ENCODE results near the gene EDIL3.

Gene EDIL3

GRCh38 chr5:84248013-84248412, 136.7 kb downstream of the EDIL3 start:
- ATAC-seq (ENCODE audit: low read depth) (no peak), DNase-seq (ENCODE audit: low spot score in 2 of 2) (no peak)
- H3K27me3 Mint-ChIP-seq, result no peaks in the 10 kb centered on the region
- H3K9me3 Mint-ChIP-seq, result peaks cover 4% of the 10 kb centered on the region
- no peaks in the 10 kb centered on the region for H3K36me3 Mint-ChIP-seq
- no peaks in the 10 kb centered on the region for H3K4me1 Mint-ChIP-seq
- no peak overlapping the region for H3K4me3 Mint-ChIP-seq
- H3K27ac Mint-ChIP-seq, result no peak overlapping the region

DNA sequence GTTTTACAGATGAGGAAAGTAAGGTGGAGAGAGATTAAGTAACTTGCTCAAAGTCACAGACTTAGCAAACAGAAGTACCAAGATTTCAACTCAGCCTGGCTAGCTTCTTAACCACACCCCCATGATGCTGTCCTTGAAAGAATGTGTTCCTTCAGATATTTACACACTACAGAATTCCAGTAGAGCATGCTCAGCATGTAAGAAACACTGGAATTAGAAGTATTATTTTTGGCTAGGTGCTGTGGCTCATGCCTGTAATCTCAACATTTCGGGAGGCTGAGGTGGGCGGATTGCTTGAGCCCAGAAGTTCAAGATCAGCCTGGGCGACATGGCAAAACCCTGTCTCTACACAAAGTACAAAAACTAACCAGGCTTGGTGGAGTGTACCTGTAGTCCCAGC, 142.4 kb downstream of the EDIL3 start:
- DNase-seq (ENCODE audit: low spot score in 2 of 2), result no peak
- no peaks in the 10 kb centered on the region for H3K27me3 Mint-ChIP-seq
- no peak overlapping the region for H3K27ac Mint-ChIP-seq
- H3K9me3 Mint-ChIP-seq, result no peaks in the 10 kb centered on the region
- no peak overlapping the region for H3K4me3 Mint-ChIP-seq
- no peaks in the 10 kb centered on the region for H3K4me1 Mint-ChIP-seq
- no peaks in the 10 kb centered on the region for H3K36me3 Mint-ChIP-seq
- no peak for ATAC-seq (ENCODE audit: low read depth)

DNA sequence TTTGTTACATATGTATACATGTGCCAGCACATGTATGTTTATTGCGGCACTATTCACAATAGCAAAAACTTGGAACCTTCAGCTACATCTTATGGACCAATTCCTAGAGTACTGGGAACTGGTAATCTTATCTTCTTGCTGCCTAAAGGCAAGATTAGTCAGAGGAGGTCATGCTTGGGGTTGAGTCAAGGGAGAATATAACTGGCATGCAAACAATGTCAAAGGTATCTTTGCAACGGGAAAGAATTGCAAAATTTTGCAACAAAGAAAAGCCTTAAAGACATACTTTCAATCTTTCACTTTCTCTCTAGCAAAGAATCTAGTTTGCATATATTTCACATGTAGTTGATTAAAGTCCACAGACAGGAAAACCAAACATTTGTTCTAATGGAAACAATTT, 145.2 kb downstream of the EDIL3 start:
- no peak overlapping the region for H3K27ac Mint-ChIP-seq
- DNase-seq (ENCODE audit: low spot score in 2 of 2), result no peak
- ATAC-seq (ENCODE audit: low read depth), result no peak
- H3K36me3 Mint-ChIP-seq, result no peaks in the 10 kb centered on the region
- no peaks in the 10 kb centered on the region for H3K27me3 Mint-ChIP-seq
- no peaks in the 10 kb centered on the region for H3K9me3 Mint-ChIP-seq
- H3K4me3 Mint-ChIP-seq, result no peak overlapping the region
- no peaks in the 10 kb centered on the region for H3K4me1 Mint-ChIP-seq

DNA sequence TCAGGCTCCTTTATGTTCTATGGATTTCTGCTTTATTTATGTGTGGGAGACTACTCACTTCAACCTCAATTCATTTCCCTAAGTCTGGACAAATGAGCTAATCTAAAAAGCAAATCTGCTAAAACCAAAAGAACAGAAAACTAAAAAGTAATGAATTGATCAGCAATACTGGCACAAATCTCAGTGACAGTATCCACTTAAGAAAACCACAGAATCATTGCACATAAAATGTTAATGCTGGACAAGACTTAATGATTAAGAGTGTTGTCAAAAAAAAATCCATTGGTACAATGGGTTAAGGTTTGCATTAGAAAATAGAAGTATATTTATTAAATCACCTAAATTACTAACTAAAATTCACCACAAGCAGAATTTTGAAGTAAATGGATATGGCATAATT, 147.6 kb downstream of the EDIL3 start:
- no peak for ATAC-seq (ENCODE audit: low read depth)
- no peak overlapping the region for H3K4me3 Mint-ChIP-seq

GRCh38 chr5:84231433-84231832, 153.2 kb downstream of the EDIL3 start:
- no peak for ATAC-seq (ENCODE audit: low read depth)
- no peak overlapping the region for H3K27ac Mint-ChIP-seq
- H3K36me3 Mint-ChIP-seq, result no peaks in the 10 kb centered on the region
- no peaks in the 10 kb centered on the region for H3K27me3 Mint-ChIP-seq
- no peak overlapping the region for H3K4me3 Mint-ChIP-seq
- H3K4me1 Mint-ChIP-seq, result no peaks in the 10 kb centered on the region
- peaks cover 2% of the 10 kb centered on the region for H3K9me3 Mint-ChIP-seq
- no peak for DNase-seq (ENCODE audit: low spot score in 2 of 2)

More for the DNA sequence above, 147.6 kb downstream of the EDIL3 start:
- DNase-seq (ENCODE audit: low spot score in 2 of 2), result no peak
- no peaks in the 10 kb centered on the region for H3K4me1 Mint-ChIP-seq
- no peaks in the 10 kb centered on the region for H3K27me3 Mint-ChIP-seq
- H3K27ac Mint-ChIP-seq, result no peak overlapping the region
- H3K9me3 Mint-ChIP-seq, result no peaks in the 10 kb centered on the region
- H3K36me3 Mint-ChIP-seq, result no peaks in the 10 kb centered on the region

DNA sequence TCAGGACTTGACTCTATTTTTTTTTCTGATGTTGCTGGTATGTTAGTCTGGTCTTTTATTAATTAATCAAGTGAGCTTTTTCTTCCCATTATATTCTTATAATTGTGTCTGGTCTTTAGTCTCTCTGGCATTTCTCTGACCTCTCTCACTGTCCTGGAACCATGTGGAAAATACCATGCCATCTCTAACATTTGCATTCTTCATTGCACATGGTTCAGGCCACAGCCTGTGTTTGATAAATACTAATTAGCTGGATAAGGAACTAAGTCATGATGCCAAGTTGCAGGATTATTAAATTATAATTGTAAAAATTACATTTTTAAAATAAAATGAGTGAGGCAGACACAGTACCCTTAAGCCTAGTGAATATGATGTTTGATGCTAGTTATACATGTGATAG, 155.6 kb downstream of the EDIL3 start:
- no peaks in the 10 kb centered on the region for H3K27me3 Mint-ChIP-seq
- H3K4me3 Mint-ChIP-seq, result no peak overlapping the region
- ATAC-seq (ENCODE audit: low read depth) (no peak), DNase-seq (ENCODE audit: low spot score in 2 of 2) (no peak)
- H3K27ac Mint-ChIP-seq, result no peak overlapping the region
- peaks cover 2% of the 10 kb centered on the region for H3K9me3 Mint-ChIP-seq
- H3K36me3 Mint-ChIP-seq, result no peaks in the 10 kb centered on the region
- H3K4me1 Mint-ChIP-seq, result no peaks in the 10 kb centered on the region

GRCh38 chr5:84228266-84228665, 156.4 kb downstream of the EDIL3 start:
- no peaks in the 10 kb centered on the region for H3K4me1 Mint-ChIP-seq
- no peak overlapping the region for H3K27ac Mint-ChIP-seq
- DNase-seq (ENCODE audit: low spot score in 2 of 2), result no peak
- H3K4me3 Mint-ChIP-seq, result no peak overlapping the region
- H3K9me3 Mint-ChIP-seq, result peaks cover 2% of the 10 kb centered on the region
- no peaks in the 10 kb centered on the region for H3K36me3 Mint-ChIP-seq
- ATAC-seq (ENCODE audit: low read depth), result no peak
- no peaks in the 10 kb centered on the region for H3K27me3 Mint-ChIP-seq

GRCh38 chr5:84227236-84227635, 157.4 kb downstream of the EDIL3 start:
- H3K4me1 Mint-ChIP-seq, result no peaks in the 10 kb centered on the region
- no peak overlapping the region for H3K27ac Mint-ChIP-seq
- DNase-seq (ENCODE audit: low spot score in 2 of 2) (no peak), ATAC-seq (ENCODE audit: low read depth) (no peak)
- H3K27me3 Mint-ChIP-seq, result no peaks in the 10 kb centered on the region
- H3K9me3 Mint-ChIP-seq, result peaks cover 2% of the 10 kb centered on the region
- H3K4me3 Mint-ChIP-seq, result no peak overlapping the region
- no peaks in the 10 kb centered on the region for H3K36me3 Mint-ChIP-seq

DNA sequence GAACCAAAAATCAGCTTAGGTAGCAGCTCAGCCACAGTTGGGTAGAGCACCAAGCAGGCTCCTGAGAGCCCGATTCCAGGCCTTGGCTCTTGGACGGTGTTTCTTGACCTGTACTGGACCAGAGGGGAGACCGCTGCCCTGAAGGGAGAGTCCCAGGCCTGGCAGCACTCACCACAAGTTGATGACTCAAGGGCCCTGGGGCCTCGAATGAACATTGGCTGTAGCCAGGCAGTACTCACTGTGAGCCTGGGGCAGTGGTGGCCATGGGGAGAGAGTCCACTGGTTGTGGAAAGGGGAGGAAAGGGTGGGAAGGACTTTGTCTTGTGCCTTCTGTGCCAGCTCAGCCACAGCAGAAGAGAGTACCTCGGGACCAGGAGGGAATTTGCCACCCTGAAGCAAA, 166.1 kb downstream of the EDIL3 start:
- H3K4me1 Mint-ChIP-seq, result no peaks in the 10 kb centered on the region
- H3K27me3 Mint-ChIP-seq, result no peaks in the 10 kb centered on the region
- no peak overlapping the region for H3K27ac Mint-ChIP-seq
- no peaks in the 10 kb centered on the region for H3K36me3 Mint-ChIP-seq
- ATAC-seq (ENCODE audit: low read depth) (no peak), DNase-seq (ENCODE audit: low spot score in 2 of 2) (no peak)
- peaks cover 2% of the 10 kb centered on the region for H3K9me3 Mint-ChIP-seq
- no peak overlapping the region for H3K4me3 Mint-ChIP-seq

DNA sequence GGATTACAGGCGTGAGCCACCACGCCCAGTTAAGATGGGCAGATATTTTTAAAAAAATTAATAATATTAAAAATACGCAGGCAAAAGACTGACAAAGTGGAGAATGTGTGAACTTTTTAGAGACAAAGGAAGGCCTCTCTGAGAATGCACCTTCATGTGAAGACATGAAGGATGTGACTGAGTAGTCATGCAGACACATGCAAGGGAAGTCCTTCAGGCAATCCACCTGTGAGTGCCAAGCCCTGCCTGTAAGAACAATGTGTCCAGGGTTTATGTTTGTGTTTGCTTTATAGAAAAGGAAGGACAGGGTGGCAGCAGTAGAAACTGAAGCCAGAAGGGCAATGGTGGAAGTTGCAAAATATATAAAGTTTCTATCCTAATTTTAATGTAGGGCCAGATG, 169.2 kb downstream of the EDIL3 start:
- Mint-ChIP-seq H3K4me3 (no peak overlapping the region), H3K9me3 (peaks cover 5% of the 10 kb centered on the region), H3K4me1 (no peaks in the 10 kb centered on the region), H3K27me3 (no peaks in the 10 kb centered on the region), H3K36me3 (no peaks in the 10 kb centered on the region), H3K27ac (no peak overlapping the region)
- no peak for DNase-seq (ENCODE audit: low spot score in 2 of 2)
- ATAC-seq (ENCODE audit: low read depth), result no peak

DNA sequence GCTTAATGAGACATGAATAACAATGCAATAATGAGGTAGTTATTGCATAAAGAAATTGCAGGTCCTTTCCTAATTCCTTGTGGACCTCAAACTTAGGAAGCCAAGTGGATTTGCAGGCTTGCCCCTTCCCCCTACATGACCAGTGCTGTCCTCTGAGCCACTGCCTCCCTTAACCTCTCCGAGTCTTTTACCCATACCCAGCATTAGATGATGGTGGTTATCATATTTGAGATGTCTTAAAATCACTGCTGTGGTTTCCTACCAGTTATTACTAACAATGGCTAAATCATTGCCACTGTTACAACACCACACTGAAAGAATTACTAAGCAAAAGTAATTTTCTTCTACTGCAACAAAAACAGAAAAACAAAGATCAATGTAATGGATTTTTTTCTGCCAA, 170.8 kb downstream of the EDIL3 start:
- Mint-ChIP-seq H3K36me3 (no peaks in the 10 kb centered on the region), H3K4me3 (no peak overlapping the region)
- no peak for DNase-seq (ENCODE audit: low spot score in 2 of 2)

DNA sequence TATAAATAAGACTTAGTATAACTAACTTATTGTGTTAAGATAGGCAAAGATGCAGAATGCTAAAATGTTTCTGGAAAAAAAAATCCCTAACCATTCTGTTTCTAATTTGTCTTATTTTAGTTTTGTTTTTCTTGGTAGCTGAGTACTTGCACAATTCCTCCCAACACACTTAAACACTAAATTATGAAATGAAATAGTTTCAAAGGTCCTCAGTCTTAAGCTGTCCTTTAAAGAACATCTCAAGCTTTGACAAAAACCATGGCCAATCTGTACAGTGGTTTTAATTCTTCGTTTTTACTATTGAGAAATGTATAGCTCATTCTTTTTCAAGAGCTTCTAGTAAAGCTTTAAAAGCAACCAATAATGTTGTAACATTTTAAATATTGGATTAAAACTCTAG, 171.5 kb downstream of the EDIL3 start:
- H3K36me3 Mint-ChIP-seq, result no peaks in the 10 kb centered on the region

More for the DNA sequence above, 170.8 kb downstream of the EDIL3 start:
- no peak for ATAC-seq (ENCODE audit: low read depth)
- Mint-ChIP-seq H3K27me3 (no peaks in the 10 kb centered on the region), H3K4me1 (no peaks in the 10 kb centered on the region), H3K27ac (no peak overlapping the region), H3K9me3 (peaks cover 4% of the 10 kb centered on the region)

DNA sequence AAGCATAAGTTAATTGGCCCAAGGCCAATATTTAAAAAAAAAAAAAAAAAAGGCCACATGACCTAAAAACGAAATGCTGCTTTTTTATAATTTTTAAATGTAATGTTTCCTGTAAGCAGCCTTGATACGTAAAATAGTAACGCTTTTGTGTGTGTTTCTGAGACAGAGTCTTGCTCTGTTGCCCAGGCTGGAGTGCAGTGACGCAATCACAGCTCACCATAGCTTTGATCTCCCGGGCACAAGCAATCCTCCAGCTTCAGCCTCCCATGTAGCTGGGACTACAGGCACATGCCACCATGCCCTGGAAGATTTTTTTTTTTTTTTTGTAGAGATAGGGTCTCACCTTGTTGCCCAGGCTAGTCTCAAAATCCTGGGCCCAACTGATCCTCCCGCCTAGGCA, 179.9 kb downstream of the EDIL3 start:
- Mint-ChIP-seq H3K27me3 (no peaks in the 10 kb centered on the region), H3K4me3 (no peak overlapping the region), H3K4me1 (no peaks in the 10 kb centered on the region), H3K27ac (no peak overlapping the region), H3K9me3 (no peaks in the 10 kb centered on the region), H3K36me3 (no peaks in the 10 kb centered on the region)
- ATAC-seq (ENCODE audit: low read depth) (no peak), DNase-seq (ENCODE audit: low spot score in 2 of 2) (no peak)

More for the DNA sequence above, 171.5 kb downstream of the EDIL3 start:
- Mint-ChIP-seq H3K27ac (no peak overlapping the region), H3K4me3 (no peak overlapping the region), H3K4me1 (no peaks in the 10 kb centered on the region), H3K27me3 (no peaks in the 10 kb centered on the region), H3K9me3 (peaks cover 3% of the 10 kb centered on the region)
- no peak for ATAC-seq (ENCODE audit: low read depth)
- no peak for DNase-seq (ENCODE audit: low spot score in 2 of 2)

DNA sequence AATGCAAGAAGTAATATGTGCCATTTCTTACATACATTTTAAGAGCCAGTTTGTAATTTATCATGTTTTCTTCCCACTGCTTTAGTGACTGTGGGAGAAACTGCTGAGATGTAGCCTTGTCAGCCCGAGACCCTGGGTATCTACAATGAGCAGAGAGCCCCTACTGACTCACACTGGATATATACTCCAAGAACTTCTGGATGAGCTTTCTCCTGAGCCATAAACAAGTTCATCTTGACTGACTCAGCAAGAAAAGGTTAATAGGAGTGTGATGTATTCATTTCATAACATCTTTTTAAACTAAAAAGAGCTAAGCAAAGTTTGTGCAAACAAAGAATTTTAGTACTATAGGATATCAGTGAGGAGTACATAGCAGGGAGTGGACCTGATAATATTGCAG, 182.5 kb downstream of the EDIL3 start:
- Mint-ChIP-seq H3K4me1 (no peaks in the 10 kb centered on the region), H3K36me3 (no peaks in the 10 kb centered on the region), H3K27me3 (no peaks in the 10 kb centered on the region), H3K9me3 (peaks cover under 1% of the 10 kb centered on the region), H3K27ac (no peak overlapping the region), H3K4me3 (no peak overlapping the region)
- no peak for DNase-seq (ENCODE audit: low spot score in 2 of 2)
- ATAC-seq (ENCODE audit: low read depth), result no peak

DNA sequence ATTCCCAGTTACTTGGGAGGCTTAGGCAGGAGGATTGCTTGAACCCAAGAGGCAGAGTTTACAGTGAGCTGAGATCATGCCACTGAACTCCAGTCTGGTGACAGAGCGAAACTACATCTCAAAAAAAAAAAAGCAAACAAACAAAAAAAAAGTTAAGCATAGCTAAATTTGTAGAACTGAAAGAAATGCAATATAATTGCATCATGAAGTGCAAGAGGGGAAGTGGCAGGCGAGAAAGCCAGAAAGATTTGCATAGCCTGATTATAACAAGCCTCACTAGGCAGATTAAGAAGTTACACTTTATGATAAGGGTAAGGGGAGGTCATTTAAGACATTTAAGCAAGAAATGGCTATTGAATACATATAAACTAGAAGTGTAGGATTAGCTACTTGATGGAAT, 187.1 kb downstream of the EDIL3 start:
- ATAC-seq (ENCODE audit: low read depth), result no peak
- no peak overlapping the region for H3K27ac Mint-ChIP-seq
- H3K9me3 Mint-ChIP-seq, result peaks cover 4% of the 10 kb centered on the region
- DNase-seq (ENCODE audit: low spot score in 2 of 2), result no peak
- no peak overlapping the region for H3K4me3 Mint-ChIP-seq
- no peaks in the 10 kb centered on the region for H3K27me3 Mint-ChIP-seq
- no peaks in the 10 kb centered on the region for H3K4me1 Mint-ChIP-seq
- H3K36me3 Mint-ChIP-seq, result no peaks in the 10 kb centered on the region

DNA sequence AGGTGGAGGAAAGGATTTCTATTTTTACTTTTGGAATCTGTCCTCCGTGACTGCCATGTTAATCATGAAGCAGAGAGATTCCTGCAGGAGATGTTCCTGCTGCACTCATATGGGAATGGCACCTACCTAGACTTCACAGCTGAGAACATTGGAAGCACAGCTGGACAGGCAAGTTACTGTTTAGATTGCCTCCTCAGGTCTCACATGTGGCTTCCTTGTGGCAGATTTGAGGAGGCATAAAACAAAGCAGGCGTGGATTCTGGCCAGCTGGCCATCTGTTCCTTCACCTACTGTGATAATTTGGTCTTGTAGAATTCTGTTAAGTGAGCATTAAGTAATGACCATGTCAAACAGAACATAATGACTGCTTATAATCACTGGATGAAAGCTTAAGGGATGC, 193.4 kb downstream of the EDIL3 start:
- H3K27ac Mint-ChIP-seq, result no peak overlapping the region
- no peak overlapping the region for H3K4me3 Mint-ChIP-seq
- DNase-seq (ENCODE audit: low spot score in 2 of 2), result no peak
- H3K27me3 Mint-ChIP-seq, result no peaks in the 10 kb centered on the region
- no peak for ATAC-seq (ENCODE audit: low read depth)
- H3K9me3 Mint-ChIP-seq, result peaks cover 2% of the 10 kb centered on the region
- no peaks in the 10 kb centered on the region for H3K4me1 Mint-ChIP-seq
- no peaks in the 10 kb centered on the region for H3K36me3 Mint-ChIP-seq
